OCI-LY3 (cell line): ENCODE data around the gene PIK3R5.

Experiments used
- H2AFZ ChIP-seq: fragments of 200-600, 300-600 bp; shearing (Covaris generic); 2 replicates; pipeline ENCODE4 v1.6.0; 2014; ENCODE audit warnings: antibody characterized with exemption, low read depth, low read length
- H3K27ac ChIP-seq: fragments of 200-600, 300-600 bp; sonication (generic); 2 replicates; pipeline ENCODE4 v1.5.1; 2014; ENCODE audit warnings: mild to moderate bottlenecking, low read length, moderate library complexity, mixed read lengths
- H3K27me3 ChIP-seq: fragments of 200-600, 300-600 bp; sonication (generic); 2 replicates; pipeline ENCODE4 v1.6.1; 2014; ENCODE audit warnings: low read depth, low read length, mixed read lengths
- H3K36me3 ChIP-seq: fragments of 200-600, 300-600 bp; sonication (generic); replicated peaks from 2 replicates; pipeline ENCODE3; 2014; ENCODE audit warnings: low read depth, low read length, mixed read lengths
- H3K4me1 ChIP-seq: fragments of 300-600, 200-600 bp; sonication (generic); 2 replicates; pipeline ENCODE4 v1.6.1; 2014; ENCODE audit warnings: low read length, mixed read lengths
- H3K4me2 ChIP-seq: fragments of 200-600, 300-600 bp; sonication (generic); 2 replicates; pipeline ENCODE4 v1.6.1; 2014; ENCODE audit warnings: low read length, mixed read lengths
- H3K4me3 ChIP-seq: fragments of 300-600, 200-600 bp; sonication (generic); 2 replicates; pipeline ENCODE4 v1.5.1; 2014; ENCODE audit warnings: antibody characterized with exemption, mild to moderate bottlenecking, low read length, moderate library complexity
- H3K79me2 ChIP-seq: fragments of 300-600, 200-600 bp; shearing (Covaris generic); 2 replicates; pipeline ENCODE4 v1.6.1; 2014; ENCODE audit warnings: mild to moderate bottlenecking, low read length, mixed read lengths
- H3K9ac ChIP-seq: fragments of 300-600, 200-600 bp; shearing (Covaris generic); 2 replicates; pipeline ENCODE4 v1.6.0; 2014; ENCODE audit warnings: mild to moderate bottlenecking, low read length, moderate library complexity
- H3K9me3 ChIP-seq: fragments of 200-600, 300-600 bp; shearing (Covaris generic); 2 replicates; pipeline ENCODE4 v1.6.1; 2014; ENCODE audit warnings: low read length, mixed read lengths; ENCODE audit not compliant: insufficient read depth
- H4K20me1 ChIP-seq: fragments of 200-600, 300-600 bp; sonication (generic); 2 replicates; pipeline ENCODE4 v1.6.1; 2016; ENCODE audit warnings: low read length, mixed read lengths; ENCODE audit not compliant: insufficient read depth
- EZH2phosphoT487 ChIP-seq: fragments of 200-600 bp; shearing (Covaris generic); IDR thresholded peaks from 2 replicates; pipeline ENCODE4 v1.6.1; 2018; ENCODE audit warnings: antibody characterized with exemption, mixed run types, low read depth
- TF ChIP-seq, protein P1 (sequence below): fragments of 200-600, 300-600 bp; sonication (generic); IDR thresholded peaks from 2 replicates; pipeline ENCODE4 v1.5.1; 2014; ENCODE audit warnings: antibody characterized with exemption, low read length, low read depth

Gene PIK3R5

DNA sequence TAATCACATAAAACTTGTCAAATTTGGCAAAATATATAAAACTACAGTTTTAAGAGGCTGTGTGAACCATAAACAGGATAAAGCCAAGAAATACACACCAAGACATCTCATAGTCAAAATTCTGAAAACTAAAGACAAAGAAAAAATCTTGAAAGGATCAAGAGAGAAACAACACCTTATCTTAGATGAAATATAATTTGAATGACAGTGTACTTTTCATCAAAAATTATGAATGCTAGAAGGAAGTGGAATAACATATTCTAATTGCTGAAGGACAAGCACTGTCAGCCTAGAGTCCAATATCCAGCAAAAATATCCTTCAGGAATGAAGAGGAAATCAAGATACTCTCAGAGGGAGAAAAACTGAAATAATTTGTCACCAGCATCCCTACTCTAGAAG, 37.2 kb downstream of the PIK3R5 start:
- Histone ChIP-seq H3K9ac (no peak overlapping the region), H3K27ac (no peak overlapping the region), H3K4me2 (no peak overlapping the region), H3K4me3 (no peak overlapping the region), H2AFZ (no peak overlapping the region), H3K27me3 (no peaks in the 10 kb centered on the region), H3K79me2 (no peaks in the 10 kb centered on the region), H4K20me1 (no peaks in the 10 kb centered on the region), H3K9me3 (peaks cover 5% of the 10 kb centered on the region; the same call in 1 of the 2 replicates), H3K36me3 (peaks cover 46% of the 10 kb centered on the region), H3K4me1 (peaks cover 24% of the 10 kb centered on the region)
- TF ChIP-seq EZH2phosphoT487: no peak
- TF ChIP-seq, protein P1, sequence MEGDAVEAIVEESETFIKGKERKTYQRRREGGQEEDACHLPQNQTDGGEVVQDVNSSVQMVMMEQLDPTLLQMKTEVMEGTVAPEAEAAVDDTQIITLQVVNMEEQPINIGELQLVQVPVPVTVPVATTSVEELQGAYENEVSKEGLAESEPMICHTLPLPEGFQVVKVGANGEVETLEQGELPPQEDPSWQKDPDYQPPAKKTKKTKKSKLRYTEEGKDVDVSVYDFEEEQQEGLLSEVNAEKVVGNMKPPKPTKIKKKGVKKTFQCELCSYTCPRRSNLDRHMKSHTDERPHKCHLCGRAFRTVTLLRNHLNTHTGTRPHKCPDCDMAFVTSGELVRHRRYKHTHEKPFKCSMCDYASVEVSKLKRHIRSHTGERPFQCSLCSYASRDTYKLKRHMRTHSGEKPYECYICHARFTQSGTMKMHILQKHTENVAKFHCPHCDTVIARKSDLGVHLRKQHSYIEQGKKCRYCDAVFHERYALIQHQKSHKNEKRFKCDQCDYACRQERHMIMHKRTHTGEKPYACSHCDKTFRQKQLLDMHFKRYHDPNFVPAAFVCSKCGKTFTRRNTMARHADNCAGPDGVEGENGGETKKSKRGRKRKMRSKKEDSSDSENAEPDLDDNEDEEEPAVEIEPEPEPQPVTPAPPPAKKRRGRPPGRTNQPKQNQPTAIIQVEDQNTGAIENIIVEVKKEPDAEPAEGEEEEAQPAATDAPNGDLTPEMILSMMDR: no peak

DNA sequence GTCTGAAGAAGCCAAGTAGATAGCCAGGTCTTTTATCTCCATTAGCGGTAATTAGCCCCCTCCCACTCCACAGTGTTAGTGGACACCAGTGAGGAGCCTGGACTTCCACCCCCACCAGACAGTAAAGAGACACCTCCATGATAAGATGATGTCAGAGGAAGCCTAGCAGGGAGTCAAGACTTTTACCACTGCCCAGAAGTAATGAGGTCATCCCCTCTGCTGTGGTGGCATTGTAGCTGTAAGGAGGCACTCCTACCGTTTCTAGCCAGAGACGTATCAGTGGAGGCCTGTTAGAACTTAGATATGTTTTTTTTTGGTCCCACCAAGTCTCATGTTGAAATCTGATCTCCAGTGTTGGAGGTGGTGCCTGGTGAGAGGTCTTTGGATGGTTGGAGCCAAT, 38.1 kb downstream of the PIK3R5 start:
- Histone ChIP-seq H3K27ac (no peak overlapping the region), H3K79me2 (peaks cover 2% of the 10 kb centered on the region; the same call in 1 of the 2 replicates), H3K4me1 (peaks cover 33% of the 10 kb centered on the region), H3K4me3 (no peak overlapping the region), H3K36me3 (peaks cover 48% of the 10 kb centered on the region), H3K27me3 (no peaks in the 10 kb centered on the region), H3K4me2 (no peak overlapping the region), H3K9ac (no peak overlapping the region), H3K9me3 (peaks cover 5% of the 10 kb centered on the region; the same call in 1 of the 2 replicates), H2AFZ (no peak overlapping the region), H4K20me1 (no peaks in the 10 kb centered on the region)
- TF ChIP-seq, protein P1: no peak
- no peak for TF ChIP-seq EZH2phosphoT487

DNA sequence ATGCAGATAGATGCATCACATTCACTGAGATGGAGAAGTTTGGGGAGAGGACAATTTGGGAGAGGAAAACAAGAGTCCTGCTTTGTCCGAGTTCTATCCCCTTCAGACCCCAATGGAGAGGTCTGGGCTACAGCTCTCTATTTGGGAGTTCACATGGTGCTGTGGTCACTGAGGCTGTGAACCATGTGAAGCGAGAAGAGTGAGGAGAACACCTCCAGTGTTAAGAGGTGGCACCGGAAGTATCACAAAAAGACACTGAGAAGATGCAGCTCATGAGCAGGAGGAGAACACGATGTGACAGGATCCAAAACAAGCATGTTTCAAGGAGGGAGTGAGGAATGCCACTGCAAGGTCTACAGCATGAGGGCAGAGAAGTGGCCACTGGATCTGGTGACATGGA, 39.7 kb downstream of the PIK3R5 start:
- no peaks in the 10 kb centered on the region for H3K27me3 ChIP-seq
- H4K20me1 ChIP-seq: no peaks in the 10 kb centered on the region
- no peak overlapping the region for H3K9ac ChIP-seq
- no peak overlapping the region for H2AFZ ChIP-seq
- no peak overlapping the region for H3K4me2 ChIP-seq
- H3K27ac ChIP-seq: no peak overlapping the region
- peaks cover 5% of the 10 kb centered on the region; the same call in 1 of the 2 replicates for H3K79me2 ChIP-seq
- peaks cover 46% of the 10 kb centered on the region for H3K36me3 ChIP-seq
- no peak for TF ChIP-seq EZH2phosphoT487
- H3K4me3 ChIP-seq: no peak overlapping the region
- peaks cover 5% of the 10 kb centered on the region; the same call in 1 of the 2 replicates for H3K9me3 ChIP-seq
- H3K4me1 ChIP-seq: peaks cover 49% of the 10 kb centered on the region

DNA sequence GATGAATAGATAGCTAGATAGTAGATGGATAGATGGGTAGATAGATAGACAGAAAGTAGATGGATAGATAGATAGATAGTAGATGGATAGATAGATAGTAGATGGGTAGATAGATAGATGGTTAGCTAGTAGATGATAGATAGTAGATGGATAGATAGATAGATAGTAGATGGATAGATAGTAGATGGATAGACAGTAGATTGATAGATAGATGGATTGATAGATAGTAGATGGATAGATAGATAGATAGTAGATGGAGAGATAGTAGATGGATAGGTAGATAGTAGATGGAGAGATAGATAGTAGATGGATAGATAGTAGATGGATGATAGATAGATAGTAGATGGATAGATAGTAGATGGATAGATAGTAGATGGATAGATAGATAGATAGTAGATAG, 40.4 kb downstream of the PIK3R5 start:
- H3K9ac ChIP-seq: peak overlapping the region; percentile 34; the same call in 1 of the 2 replicates
- TF ChIP-seq, protein P1: no peak
- no peak for TF ChIP-seq EZH2phosphoT487
- peak overlapping the region; percentile 63 for H3K4me2 ChIP-seq
- peaks cover 5% of the 10 kb centered on the region; the same call in 1 of the 2 replicates for H3K9me3 ChIP-seq
- peaks cover 43% of the 10 kb centered on the region for H3K36me3 ChIP-seq
- H2AFZ ChIP-seq: no peak overlapping the region
- H4K20me1 ChIP-seq: no peaks in the 10 kb centered on the region
- H3K27me3 ChIP-seq: no peaks in the 10 kb centered on the region
- peaks cover 5% of the 10 kb centered on the region; the same call in 1 of the 2 replicates for H3K79me2 ChIP-seq
- H3K27ac ChIP-seq: peak overlapping the region; percentile 91
- peaks cover 54% of the 10 kb centered on the region for H3K4me1 ChIP-seq
- H3K4me3 ChIP-seq: peak overlapping the region; percentile 27; the same call in 1 of the 2 replicates
